M059J (cell line): ENCODE measurements around the gene TAX1BP1. TPM values are rescaled to one million over a fixed set of nuclear protein-coding genes. Genes with fewer than 3 reads are reported as not detected.

Experiments
- DNase-seq: peaks from one replicate; pipeline ENCODE4 v3.0.0-alpha.2; 2012; ENCODE audit warnings: low read depth
- total RNA-seq: library from RNA; depleted of rRNA; stranded (reverse); fragments of >200 nt; shearing (Covaris generic); gene quantifications from 2 replicates; pipeline ENCODE4 v1.2.3, GENCODE V29; 2014

The TAX1BP1 gene
- total RNA-seq, 1 experiment from 2014 or later, result 106 TPM

DNA sequence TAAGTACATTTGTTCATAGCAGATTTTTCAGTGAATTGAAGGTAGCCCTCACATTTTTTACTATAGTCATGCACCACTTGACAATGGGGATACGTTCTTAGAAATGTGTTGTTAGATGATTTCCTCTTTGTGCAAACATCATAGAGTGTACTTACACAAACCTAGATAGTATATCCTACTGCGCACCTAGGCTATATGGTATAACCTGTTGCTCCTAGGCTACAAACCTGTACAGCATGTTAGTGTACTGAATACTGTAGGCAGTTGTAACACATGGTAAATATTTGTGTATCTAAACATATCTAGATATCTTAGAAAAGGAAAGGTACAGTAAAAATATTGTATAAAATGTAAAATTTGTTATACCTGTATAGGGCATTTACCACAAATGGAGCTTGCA is 41.2 kb downstream of the TAX1BP1 start:
- DNase-seq, result no peak

DNA sequence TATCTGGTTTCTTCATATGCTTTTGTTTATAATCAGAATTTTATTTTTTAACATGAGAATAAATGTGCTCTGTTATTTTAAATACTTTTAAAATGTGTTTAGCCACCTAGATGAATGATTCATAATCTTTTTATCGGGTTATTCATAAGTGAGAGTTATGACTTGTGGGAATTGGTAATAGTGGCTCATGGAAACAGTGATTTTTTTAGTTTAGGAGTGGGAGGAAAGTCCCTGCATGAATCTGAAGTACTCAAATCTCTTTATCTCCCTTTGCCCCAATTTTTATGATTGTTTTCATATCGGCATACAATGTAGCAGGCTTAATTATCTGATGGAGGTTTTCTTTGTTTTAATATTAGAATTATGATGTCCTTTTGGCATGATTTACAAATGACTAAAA is 42.9 kb downstream of the TAX1BP1 start:
- DNase-seq, result no peak

DNA sequence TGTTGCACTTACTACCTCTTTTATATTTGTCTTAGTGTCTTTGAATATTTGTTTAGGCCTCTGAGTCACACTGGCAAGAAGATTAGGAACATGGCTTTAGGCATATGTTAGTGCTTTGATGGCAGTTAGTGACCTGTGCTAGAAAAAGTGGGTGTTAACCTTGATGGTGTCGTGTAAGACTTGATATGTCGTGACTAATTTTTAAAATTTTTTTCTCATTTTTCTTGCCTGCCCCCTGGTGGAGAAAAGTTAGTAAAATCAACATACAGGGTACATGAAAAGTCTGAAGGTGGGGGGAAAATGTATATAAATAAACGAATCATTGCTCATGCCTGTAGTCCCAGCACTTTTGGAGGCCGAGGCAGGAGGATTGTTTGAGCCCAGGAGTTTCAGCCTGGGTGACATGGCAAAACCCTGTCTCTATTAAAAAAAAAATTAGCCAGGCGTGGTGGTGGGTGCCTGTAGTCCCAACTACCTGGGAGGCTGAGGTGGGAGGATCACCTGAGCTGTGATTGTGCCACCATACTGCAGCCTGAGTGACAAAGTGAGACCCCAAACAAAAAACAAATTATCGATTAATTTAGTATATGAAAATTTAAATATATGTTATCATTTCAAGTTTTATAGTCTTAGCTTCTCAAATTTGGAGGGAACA is 44.6 kb downstream of the TAX1BP1 start:
- DNase-seq, result peak; percentile 81

DNA sequence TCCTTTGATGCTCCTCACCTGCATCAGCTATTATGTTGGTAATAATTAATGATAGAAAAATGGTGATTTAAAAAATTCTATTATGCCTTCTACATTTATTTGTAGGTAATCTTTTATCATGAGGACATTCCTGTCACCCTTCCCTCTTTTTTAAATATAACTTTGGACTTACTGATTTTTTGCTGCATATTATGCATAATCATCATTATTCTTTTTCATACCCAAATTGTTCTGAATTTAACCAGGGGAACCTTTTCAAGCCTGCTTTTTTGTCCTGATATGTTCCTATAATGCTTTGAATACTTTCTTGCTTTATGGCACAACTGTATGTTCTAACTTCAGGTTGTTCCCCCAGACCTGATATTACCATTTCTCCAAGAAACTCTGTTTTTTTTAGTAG is 48.5 kb downstream of the TAX1BP1 start:
- DNase-seq, result no peak

DNA sequence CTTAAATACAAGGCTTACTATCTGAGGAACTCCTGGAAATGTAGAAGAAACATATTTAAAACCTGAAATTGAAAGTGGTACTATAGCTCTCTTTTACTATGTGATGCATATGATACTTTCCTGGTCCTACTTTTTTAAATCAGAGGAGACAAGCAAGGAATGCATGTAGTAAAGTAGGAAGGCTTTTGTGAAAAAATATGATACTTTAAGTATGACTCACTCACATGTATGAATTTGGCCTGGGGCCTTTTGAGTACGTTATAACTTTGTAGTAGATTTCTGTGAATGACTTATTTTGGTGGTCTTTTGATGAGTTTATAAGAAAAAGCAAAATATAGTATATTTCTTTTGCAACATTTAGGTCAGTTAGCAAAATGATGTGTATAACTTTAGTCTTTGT is 53.8 kb downstream of the TAX1BP1 start:
- DNase-seq, result peak; percentile 52

DNA sequence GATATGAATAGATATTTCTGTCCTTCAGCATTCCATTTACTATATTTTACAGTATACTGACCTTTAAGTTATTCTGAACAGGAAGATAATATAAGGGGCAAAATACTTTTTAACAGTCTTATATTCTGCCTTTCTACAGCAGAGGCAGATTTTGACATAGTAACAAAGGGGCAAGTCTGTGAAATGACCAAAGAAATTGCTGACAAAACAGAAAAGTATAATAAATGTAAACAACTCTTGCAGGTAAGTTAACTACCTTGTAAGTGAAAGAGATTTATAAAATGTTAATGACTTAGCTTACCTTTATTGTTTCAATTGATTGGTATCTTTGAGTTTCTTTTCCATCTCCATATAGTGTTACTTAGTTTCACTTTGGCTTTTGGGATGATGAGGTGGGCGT is 56.0 kb downstream of the TAX1BP1 start:
- DNase-seq, result no peak

DNA sequence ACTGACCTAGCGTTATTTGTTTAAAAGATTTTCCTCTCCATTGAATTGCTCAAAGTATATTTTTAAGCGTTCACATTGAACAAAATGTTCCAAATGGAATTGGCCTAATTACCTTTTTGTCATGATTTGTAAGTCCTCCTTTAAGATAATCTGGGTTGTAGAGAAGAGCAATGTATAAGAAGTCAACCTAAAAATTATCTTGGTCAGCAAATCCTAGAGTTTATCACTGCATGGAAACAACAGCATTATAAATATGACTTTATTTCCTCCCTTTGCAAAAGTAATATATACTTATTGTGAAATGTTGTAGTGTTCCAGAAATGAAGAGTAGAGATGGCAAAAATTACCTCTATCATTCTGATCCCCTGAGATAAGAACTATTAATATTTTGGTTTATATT is 59.2 kb downstream of the TAX1BP1 start:
- no peak for DNase-seq

DNA sequence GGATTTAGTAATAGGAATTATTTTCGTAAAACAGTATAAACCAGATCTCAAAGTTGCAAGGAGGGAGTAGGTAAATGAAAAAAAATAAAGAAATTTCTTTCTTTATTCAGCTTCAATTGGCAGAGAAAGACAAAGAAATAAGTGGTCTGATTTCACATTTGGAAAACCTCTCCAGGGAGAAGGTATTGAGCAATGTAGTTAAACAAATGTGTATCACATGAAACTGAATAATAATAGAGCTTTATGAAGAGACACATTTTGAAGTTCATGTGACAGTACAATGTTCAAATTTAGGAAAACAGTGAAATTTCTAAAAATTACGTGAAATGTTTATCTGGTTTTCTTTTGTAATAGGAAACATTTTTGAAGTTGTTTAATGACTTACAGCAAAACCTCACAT is 63.0 kb downstream of the TAX1BP1 start:
- DNase-seq, result no peak

DNA sequence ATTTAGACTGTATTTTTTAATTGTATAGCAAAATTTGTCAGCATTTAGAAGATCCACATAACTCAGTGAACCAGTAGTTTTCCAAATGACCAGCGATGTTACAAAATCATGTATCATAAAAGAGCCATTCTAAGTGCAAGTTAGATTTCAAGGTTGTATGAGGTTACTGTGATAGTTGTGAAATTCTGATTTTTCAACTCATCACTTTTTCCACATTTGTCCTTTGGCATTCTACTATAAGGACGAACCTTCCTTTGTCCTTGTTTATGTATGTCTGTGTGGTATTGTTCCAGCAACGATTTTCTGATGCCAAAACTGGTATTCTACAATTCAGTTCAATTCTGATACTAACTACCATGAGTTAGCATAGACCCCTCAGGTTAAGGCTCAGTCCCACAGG is 64.2 kb downstream of the TAX1BP1 start:
- no peak for DNase-seq

DNA sequence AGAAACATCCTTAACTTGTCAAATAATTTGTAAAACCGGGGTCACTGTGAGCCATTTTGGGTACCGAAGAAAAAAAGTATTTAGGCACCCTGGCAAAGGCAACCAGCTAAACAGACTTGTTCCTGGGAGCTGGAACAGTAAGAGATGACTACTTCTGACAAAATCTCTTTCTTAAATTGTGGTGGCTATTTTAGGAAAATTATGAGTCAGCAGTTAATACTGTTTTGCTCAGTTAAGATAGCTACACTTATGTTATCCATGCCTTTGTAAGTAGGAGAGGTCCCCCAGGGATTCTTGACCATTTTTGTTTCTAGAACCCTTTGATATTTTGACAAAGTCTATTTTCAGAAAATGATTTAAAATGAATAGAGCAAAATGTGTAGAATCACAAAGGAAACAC is 68.7 kb downstream of the TAX1BP1 start:
- peak; percentile 48 for DNase-seq

DNA sequence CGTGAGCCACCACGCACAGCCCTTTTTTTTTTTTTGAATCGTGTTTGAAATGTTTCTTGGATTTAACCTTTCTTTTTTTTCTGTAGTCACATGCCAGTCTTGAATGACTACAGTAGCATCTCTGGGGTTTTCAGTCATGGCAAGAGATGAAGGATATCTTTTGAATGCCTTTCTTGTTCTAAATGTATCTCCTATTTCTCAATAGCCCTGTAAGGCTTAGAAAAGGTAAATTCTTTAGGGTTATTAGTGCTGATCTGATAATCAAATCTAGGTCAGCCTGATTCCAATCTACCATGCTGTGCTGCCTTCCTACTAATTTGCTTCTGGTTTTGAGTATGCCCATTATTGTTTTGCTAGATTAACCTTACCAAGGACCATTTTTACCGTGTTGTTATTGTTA is 70.2 kb downstream of the TAX1BP1 start:
- DNase-seq, result no peak

DNA sequence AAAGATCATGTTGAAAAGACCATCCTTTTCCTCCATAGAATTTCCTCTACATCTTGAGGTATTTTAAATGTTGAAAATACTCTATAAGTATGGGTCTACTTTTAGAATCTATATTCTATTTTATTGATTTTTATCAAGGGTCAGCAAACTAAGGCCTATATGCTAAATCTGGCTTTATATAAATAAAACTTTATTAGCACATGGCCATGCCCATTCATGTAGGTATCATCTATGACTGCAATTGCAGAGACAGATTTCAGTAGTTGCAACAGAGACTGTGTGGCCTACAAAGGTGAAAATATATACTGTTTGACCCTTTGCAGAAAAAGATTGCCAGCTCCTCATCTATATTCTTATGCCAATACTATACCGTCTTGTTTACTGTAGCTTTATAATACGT is 72.7 kb downstream of the TAX1BP1 start:
- DNase-seq, result no peak

DNA sequence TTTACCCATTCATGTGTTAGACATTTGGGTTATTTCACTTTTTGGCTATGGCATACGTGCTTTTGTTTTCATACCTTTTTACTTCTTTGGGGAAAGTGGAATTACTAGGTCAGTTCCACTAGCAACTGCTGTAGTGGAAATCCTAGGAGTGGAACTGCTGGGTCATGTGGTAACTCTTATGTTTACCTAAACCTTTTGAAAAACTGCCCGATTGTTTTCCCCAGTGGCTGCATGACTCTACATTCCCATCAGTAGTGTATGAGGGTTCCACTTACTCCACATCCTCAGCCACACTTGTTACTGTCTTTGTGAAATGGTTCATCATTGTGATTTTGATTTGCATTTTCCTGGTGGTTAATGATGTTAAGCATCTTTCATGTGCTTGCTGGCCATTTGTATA is 82.3 kb downstream of the TAX1BP1 start:
- no peak for DNase-seq

DNA sequence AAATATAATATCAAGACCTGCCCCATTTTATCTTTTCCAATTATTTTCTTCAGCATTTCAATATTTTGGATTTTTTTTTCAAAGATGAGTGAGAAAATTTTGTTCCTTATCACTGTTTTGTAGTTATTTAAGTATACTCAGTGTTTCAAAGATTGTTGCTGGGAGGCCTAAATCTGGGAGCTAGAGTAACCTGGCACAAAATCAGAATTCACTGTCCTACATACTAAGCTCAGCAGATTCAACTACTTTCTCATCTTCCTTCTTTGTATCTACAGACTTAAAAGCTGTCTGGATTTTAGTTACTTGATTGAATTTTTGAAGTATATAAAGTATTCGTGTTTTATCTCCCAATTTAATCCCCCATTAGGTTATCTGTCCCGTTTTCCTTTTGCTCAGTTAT is 85.9 kb downstream of the TAX1BP1 start:
- no peak for DNase-seq

DNA sequence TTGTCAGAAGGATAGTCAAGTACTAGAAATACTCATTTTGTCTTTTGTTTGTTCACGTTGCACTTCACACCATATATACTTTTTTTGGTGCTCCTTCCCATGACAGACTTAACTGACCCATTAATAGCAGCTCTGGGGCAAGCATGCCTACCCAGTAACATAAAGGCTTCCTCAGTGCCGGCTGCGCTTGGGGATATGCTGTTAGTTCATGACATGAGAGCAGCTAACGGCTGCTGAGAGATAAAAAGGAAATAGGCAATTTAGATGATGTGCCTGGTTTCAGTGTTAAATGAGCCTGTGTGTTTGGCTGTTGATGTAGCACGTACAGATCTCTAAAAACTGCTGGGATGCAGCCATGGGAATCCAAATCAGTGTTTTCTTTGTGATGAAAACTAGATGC is 86.4 kb downstream of the TAX1BP1 start:
- no peak for DNase-seq

DNA sequence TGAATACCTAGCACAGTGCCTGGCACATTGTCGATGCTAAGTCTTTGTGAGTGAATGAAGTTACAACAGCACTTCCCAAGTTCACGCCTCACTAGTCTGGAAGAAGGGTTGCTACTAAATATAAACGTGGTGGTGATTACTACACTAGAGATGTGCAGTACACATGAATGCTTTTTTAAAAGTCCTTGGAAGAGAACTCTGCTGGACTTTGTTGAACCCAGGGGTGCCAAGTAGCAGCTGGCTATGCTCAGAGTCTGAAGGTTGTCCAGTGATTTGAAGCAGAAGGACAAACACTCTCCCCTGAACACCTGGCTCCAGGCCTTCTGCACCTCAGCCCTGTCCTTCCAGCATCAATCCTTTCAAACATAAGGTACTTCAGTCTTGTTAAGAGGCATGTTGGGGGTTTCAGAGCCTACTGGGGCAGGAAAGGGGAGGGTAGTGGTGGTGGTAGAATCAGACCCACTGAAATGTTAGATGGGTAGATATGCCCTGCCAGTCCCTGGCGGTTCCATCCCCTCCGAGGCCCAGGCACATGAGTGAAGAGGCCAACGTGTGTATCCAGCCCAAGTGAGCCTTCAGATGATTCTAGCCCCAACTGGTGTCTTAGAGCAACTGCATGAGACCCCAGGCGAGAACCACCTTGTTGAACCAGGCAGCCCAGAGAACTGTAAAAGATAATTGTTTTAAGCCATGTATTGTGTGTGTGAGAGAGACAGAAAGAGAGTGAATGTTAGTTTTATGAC is 94.4 kb downstream of the TAX1BP1 start:
- no peak for DNase-seq

DNA sequence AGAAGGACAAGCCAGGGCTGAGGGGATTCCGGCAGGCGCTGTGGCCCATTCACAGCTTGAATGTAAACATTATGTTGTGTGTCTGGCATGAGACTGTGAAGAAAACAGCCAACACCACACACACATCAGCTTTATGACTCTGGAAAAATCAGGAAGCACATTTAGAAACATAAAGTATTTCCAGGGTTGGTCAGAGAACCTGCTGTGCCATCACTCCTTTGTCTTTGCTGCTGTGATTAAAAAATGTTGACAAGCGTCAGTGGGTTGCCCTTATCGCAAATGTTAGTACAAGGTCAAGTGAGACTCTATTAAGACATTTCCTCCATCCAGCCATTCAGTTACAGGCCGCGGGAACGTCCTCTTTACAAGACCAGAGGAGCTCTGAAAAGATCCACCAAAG is 95.4 kb downstream of the TAX1BP1 start:
- DNase-seq, result no peak

DNA sequence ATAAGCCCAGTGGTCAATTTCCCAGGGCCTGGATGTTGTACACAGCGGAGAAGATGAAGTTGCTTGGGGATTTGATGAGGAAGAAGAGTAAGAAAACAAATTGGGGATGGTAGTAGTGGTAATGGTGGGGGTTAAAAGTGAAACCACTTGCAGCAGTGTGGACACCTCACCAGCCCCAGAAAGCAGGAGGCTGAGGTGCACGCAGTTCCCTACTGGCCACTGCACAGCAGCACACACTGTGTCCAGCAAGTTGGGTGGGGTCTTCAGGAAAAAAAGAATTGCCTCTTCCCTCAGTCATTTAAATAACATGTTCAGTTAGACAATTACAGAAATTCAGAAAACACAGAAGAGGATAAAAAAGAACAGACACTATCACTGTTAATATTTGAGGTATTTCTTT is 96.6 kb downstream of the TAX1BP1 start:
- DNase-seq, result no peak

DNA sequence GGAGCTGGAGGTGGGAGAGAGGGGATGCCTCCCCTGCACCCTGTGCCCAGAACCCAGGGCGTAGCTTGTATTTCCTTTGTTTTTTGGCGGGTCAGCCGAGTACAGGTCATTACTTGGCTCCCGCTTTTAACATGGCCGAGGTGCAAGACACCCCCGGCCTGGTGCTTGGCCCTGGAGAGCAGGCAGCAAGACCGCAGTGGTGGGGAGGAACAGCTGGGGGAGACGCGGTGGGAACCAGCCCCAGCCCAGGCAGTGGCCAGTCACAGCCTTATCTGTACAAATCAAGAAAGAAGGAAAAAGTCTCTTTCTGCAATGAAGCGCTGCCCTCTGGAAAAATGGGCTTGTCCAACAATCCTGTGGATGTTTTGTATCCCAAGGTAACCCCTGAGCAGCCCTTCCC is 99.1 kb downstream of the TAX1BP1 start:
- no peak for DNase-seq

DNA sequence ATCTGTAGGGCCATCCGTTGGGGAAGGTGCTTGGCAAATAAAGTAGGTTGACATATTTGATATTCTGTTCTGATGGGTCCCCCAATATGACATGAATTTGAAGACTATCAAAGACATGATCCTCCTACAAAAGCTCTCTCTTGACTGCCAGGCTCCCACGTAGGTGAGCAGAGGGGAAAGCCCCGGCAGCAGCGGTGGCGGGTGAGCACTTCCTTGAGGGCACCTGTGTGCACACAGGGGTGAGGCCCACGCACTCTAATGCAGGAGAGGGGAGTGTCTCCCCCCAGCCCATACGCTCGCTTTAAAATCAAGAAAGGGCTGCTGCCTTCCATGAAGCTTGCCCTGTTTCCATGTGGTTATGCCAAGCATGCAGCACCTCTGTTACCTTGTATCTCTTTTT is 100.4 kb downstream of the TAX1BP1 start:
- no peak for DNase-seq

DNA sequence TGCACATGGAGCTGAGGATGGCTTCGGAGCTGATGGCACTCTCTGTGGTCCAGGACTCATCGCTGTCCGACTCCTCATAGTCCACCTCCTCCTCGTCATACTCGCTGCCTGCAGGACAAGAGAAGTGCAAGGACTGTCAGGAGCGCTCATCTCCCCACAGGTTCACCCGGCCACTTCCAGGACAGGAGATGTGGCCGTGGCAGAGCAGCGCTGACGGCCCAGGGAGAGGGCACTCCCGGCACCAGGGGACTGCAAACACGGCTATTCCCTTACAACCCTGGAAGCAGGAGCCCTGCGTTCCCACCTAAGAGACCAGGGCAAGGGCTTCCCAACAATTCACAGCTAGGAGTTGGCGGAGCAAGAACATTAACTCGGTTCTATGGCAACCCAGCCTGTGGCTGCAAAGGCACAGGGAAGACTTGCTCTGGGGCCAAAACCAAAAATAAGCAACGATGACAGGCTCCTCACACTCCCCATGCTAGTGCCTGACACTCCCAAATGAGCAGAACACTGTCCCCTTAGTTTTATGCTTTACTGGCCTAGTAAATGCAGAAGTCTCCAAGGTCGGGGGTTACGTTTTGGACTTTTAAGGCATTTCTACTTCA is 100.9 kb downstream of the TAX1BP1 start:
- DNase-seq, result no peak

DNA sequence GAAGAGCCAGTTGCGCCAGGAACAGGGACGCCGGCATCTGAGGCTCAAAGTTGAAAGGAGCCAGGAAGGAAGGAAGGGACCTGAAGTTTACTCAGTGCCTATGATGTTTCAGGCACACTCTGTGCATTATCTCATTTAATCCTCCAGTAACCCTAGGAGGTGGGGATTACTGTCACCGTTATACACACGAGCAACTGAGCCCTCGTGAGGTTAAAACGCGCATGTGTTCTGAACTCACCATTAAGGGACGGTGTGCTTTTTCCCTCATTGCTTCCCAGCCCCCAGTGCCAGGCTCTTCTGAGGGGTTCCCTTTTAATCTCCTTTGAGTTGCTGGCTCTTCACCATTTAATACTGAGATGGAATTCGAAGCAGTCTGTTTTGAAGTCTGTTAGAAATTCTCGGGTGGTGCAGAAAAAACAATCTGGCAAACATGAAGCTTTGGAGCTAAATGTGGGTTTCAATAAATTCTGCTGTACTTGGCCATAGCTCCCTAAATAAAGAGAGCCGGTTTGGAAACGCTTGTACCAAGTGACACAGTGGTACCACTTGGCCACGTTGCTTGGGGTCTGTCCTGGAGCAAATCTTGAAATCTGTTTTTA is 102.2 kb downstream of the TAX1BP1 start:
- DNase-seq, result no peak

DNA sequence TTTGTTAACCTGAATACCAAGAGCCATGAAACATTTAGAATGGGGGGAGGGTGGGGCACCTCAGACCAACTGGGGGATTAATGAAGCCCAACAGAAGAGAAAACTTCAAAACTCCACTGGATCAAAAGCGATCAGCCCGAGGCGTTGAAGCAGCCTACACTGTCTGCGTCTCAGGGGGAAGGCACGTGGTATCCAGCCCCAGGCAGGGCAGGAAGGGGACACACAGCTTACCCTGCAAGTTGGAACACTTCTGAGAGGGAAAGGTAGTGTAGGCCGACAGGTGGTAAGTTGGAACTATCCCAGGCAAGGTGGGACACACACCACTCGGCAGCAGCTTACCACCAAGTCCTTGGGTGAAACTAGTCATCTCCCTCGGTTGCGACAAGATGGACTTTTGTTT is 102.9 kb downstream of the TAX1BP1 start:
- DNase-seq, result no peak
